ENCODE results near the gene TEX52.

GRCh38 chr12:2805143-2805520 lies 51.7 kb downstream of the TEX52 start:
- no peak for TF ChIP-seq EP300 (IDR thresholded peaks at IDR 0.05)
- TF ChIP-seq CTCF (IDR thresholded peaks at IDR 0.05): no peak
- no peak for TF ChIP-seq POLR2A (IDR thresholded peaks at IDR 0.05)
- no peak for TF ChIP-seq POLR2AphosphoS5 (IDR thresholded peaks at IDR 0.05)
